HG03521 (cell line): ENCODE data around the gene TBX4.

Experiments
- ATAC-seq: cut with Tn5 transposase; IDR thresholded peaks from one replicate; pipeline ENCODE4 v1.9.1; 2021; ENCODE audit warnings: mild to moderate bottlenecking, moderate library complexity; ENCODE audit not compliant: unreplicated experiment

The TBX4 gene

DNA sequence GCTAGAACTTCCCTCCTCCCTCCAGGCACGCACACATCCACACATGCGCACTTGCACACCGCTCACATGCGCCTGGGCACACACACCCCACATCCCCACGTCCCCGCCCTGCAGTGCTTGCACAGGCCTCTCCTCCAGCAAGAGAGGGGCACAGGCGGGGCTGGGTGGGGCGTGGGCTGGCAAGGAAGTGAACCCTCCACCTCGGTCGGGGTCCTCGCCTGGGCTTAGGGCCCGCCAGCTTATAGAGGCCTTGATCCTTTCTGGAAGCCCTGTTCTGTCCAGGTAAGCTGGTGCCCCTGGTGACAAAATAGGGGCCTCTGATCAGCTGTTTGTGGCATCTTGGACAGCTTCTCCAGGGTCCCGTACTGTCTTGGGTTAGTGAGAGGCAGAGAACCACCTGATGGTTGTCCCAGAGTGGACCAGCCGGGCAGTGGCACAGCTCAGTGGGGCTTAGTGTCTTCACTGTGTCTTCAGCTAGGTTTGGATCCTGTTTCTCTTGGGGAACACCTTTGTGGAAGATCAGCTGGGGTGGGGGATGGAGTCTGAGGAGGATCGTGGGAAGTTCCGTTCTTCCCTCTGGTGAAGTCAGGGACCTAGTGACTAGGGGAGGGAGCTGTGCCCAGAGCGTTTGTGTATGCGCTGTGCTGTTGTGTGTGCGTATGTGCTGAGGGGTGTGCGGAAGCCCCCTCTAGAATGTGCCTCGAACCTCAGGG is 12.1 kb downstream of the TBX4 start:
- no peak for ATAC-seq

DNA sequence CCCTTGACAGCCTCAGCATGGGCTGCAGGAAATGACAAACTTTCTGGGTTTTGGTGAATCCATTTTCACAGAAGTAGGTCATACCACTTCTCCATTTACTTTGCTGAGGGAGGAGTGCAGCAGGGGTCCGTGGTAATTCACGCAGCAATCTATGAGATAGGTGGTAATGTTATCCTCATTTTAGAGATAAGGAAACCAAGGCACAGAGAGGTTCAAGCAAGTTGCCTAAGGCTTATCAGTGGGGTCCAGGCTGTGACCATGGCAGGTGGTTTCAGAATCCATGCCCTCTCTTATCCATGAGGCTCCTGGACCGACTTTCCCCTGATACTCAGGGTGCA is 12.6 kb downstream of the TBX4 start:
- ATAC-seq: no peak

DNA sequence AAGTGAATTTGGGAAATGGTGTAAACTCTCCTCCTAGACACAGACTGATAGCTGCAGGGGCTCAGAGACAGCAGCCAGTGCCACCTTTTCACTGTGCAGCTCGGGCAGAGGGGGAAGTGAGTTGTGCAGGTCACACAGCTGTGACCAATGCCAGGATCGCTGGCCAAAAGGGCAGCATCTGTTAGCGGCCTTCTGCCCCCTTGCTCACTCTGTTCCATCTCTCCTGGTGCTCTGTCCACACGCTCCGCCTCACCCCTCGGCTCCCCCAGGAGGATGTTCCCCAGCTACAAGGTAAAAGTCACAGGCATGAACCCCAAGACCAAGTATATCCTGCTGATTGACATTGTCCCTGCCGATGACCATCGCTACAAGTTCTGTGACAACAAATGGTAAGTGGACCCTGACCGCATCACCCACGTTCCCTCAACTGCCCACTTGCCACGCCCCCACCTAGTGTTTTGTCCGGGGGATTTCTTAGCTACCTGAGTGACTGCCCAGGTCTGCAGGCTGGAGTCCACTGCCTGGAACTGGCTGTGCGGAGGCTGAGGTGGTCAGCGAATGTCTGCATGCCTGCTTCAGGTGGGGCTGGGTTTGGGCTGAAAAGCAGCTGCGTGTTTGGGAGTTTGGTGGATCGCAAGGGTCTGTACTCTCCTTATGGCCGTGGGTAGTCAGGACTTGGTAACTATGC is 13.5 kb downstream of the TBX4 start:
- ATAC-seq: no peak

DNA sequence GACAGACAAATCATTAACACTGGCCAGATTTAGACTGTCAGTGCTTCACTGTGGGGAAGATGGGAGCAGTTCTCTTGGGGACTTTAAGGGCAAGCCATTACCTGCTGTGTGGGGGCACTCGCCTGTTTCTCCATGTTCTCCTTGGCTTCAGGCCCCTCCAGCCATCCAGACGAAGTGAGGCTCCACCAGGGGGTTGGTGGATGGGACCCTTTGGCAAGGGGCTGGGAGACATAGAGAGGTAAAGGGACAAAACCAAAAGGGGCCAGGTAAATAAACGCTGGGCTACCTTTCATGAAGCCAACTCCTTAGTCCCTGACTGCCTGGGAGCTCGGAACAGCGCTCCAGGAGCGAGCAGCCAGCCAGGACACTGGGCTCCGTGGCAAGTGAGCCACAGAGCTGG is 14.0 kb downstream of the TBX4 start:
- no peak for ATAC-seq

DNA sequence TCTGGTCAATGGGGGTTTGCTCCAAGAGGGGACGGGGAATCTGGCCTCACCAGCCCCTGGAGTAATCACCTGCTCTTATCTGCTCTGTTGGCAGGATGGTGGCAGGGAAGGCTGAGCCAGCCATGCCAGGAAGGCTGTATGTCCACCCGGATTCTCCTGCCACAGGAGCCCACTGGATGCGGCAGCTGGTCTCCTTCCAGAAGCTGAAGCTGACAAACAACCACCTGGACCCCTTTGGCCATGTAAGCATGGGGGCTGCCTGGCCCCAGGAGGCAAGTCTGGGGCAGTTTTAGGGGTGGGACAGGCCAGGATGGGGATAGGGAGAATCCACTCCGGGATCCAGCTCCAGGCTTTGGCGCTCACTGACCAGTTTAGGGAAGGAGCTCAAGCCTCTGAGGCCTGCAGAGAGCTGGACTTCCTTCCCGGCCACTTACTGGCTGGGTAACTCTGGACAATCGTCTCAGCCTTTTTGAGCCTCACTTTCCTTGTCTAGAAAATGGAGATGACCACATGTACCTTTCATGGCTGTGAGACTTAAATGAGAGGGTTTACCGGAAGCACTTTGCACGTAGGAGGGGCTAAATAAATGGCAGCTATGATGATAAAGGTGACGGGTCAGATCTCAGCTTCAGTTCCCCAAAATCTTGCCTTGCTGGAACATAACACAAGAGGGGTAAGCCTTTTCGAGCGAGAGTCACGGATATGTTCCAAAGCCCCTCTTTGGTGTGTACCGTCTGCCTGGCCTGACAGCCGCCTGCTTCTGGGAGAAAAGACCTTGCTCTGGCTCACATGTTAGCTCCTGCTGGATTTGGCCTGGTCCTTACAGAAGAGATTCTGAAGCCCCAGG is 15.4 kb downstream of the TBX4 start:
- ATAC-seq: no peak

DNA sequence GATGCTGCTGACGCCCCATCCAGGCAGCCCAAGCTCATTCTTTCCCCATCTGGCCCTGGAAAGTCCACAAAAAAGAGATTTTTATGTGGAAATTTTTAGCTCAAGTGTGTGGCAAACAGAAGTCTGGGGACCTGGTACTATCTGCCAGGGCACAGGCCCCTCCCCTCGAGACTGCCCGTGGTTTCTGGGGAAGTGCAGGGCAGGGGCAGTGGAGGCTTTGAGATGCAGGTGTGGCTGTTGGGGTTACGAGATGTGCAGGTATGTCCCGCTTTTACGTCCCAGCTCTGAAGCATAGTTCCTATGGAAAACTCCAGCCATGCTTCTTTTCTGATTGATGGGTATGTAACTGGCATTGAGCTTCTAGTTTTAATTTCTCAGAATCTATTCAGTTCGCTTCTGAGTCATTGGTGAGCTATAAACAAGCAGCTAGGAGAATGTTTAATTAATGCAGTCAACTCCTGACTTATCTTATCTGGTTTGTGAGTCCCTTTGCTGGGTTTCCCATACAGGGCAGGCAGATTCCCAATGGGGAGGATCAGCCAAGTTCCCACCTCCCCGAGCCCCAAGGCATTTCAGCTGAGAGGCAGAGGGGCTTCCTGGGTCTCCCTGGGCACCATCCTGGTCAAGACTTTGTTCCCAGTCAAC is 16.2 kb downstream of the TBX4 start:
- ATAC-seq: no peak

DNA sequence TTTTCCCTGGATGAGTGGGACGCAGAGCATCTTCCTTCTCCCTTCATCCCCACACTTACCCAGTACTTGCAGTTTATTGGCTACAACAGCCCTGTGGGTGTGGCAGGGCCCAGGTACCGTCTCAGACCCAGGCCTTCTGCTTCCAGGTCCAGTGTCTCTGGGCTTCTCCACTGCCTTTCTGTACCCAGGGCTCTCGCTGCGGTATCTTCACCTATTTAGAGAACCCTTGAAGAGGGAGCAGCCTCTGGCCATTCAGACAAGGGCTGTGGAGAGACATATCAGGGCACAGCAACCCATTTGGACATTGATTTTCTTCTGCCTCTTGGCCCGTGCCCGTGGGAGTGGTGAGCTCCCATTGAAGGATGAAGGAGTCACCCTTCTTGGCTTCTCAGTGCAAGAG is 17.3 kb downstream of the TBX4 start:
- ATAC-seq: no peak

DNA sequence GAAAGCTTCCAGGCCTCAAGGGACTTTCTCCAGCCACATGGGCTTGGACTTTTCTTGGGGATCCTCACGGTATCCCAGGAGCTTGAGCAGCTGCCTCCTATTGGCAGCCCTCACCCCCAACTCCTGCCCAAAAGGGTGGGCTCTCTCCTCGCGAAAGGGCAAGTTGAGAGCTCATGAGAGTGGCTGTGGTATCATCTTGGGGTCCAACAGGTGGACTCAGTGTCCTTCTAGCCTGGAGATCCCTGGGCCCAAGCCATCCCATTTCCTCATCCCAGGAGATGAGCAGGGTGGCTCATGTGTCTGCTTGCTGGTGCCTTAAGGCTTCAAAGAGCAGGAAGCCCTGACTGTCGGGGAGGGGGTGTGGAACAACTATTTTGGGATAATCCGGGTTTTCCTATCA is 17.7 kb downstream of the TBX4 start:
- ATAC-seq: no peak

DNA sequence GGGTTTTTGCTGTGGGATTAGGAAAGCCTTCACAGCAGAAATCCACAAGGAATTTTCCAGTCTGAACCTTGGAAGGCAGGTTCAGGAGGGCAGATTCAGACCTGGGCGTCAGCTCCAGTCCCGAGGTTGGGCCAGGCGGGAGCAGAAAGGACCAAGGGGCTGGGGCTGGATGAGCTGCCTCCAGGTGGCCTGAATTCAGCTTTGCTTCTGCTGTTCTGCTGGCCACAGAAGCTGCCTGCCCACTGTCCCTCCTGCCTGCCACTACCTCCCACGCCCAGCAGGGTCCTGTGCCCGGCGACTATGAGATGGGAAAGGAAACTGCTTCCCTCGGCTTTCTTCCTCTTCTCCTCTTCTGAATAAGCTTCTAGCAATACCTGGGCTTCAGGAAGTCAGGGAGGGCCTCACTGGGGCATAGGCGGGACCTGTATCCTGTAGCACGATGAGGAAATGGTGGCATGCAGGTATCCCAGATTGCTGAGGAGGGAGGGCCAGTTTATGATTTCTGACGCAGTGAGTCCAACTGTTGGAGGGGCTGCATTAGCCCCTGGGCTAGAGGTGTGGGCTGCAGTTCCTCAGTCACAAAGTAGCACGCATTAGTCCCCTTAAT is 18.4 kb downstream of the TBX4 start:
- no peak for ATAC-seq

DNA sequence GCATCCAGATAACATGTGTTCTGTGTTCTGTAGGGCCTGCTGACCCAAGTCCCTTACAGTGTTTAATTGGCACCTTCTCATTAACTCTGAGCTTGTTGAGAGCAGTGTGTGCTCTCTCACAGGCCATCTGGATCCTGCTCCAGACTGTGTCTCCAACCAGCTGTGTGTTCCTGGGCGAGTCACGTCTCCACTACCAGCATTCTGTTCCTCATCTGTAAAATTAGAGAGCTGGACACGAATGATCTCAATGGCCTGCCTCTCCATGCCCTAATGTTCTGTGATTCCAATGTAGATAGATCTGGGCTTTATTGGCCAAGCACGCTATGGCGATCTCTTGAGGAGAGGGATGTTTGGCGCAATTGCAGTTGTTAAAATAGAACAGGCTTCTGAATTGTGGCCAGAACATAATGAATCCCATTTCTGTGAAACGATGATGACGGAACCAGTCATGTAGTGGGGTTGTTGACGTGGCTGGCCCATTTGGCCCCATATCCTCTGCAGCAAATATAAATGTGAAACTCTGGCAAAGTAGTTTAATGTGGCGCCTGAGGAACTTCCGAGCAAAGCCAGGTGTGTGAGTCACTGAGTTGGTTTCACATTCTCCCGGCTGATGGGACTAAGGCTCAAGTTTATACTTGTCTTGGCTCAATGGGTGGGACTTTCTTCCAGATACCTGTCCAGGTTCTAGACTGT is 22.2 kb downstream of the TBX4 start:
- no peak for ATAC-seq

DNA sequence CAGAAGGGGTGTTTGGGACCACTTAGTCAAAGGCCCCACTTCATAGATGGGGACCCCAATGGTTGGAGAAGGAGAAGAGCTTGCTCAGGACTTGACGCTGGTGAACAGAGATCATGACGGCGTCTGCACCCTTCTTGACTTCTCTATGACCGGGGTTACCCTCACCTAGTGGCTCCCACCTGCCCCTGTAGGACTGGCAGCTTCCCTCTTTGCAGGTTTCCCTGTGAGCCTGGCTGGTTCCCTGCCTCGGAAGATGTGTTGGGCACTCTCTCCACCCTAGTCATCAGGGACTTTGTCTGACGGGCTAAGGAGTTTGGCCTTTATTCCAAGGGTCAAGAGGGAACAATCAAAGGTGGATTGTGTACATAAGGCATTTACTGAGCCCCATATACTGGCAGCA is 22.7 kb downstream of the TBX4 start:
- ATAC-seq: no peak

DNA sequence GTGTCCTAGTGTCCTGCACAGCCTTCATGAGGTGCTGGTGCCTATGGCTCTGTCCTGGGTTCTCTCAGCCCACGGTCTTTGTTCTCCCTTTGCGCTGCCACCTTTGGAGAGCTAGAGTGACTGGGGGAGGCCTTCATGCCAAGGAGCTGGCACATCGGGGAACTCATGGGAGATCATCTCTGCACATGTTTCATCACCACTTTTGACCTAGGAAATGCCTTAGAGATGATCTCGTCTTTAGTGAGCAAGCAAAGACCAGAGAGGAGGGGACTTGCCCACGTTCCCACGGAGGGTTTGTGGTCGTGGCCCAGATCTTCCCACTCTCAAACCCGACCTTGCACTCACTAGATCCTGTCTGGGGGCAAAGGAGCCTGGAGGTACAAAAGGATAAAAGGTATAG is 23.5 kb downstream of the TBX4 start:
- no peak for ATAC-seq

DNA sequence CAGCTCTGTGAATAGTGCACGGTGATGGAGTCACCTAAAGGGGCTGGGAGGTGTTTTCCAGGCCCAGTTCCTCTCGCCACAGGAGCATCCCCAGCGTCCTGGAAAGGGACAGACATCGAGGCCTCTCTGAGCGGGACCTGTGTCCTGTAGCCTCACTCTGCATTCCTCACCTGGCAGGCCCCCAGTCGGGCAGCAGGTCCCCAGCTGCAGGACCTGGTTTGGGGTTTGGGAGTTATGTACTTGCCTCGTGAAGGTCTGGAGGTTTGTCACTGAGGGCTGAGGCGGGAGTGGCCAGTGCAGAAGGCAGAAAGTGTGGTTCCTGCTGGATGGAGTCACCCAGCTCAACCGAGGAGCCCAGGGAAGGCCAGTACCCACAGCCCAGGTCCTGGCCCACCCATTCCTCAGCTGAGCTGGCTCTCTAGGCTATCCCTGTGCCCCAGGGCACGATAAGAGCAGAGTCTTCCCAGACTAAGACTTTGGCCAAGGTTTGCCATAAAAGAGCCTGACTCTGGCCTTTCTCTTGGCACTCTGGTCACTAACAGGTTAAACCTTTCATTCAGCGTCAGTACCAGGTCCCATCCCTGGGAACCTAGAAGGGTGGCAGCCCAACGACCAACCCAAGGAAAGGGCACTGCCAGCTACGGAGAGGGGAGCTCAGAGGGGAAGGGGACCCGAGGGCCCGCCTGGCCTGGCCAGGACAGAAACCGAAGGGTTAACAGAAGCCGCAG is 24.4 kb downstream of the TBX4 start:
- ATAC-seq: no peak

DNA sequence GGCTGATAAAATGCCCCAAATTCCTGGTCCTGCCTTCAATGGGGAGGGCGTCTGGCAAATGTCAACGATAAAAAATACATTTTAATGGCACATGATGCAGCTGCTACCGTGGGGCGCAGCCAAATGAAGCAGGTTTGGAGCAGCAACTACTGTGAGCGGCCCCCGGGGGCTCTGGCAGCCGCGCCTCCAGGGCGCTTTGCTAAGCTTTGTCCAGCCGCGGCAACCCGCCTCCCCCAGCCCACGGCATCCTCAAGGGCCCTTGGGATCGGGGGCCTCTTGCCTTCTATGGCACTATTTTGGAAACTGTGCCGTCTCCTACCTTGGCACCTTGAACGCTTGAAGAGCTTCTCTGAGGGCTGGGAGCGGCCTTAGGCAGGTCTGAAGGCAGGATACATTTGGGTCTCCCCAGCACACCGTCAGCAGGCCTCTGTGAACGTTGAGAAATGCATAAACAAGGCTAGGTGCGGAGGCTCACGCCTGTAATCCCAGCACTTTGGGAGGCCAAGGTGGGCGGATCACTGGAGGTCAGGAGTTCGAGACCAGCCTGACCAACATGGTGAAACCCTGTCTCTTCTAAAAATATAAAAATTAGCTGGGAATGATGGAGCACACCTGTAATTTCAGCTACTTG is 25.1 kb downstream of the TBX4 start:
- no peak for ATAC-seq

DNA sequence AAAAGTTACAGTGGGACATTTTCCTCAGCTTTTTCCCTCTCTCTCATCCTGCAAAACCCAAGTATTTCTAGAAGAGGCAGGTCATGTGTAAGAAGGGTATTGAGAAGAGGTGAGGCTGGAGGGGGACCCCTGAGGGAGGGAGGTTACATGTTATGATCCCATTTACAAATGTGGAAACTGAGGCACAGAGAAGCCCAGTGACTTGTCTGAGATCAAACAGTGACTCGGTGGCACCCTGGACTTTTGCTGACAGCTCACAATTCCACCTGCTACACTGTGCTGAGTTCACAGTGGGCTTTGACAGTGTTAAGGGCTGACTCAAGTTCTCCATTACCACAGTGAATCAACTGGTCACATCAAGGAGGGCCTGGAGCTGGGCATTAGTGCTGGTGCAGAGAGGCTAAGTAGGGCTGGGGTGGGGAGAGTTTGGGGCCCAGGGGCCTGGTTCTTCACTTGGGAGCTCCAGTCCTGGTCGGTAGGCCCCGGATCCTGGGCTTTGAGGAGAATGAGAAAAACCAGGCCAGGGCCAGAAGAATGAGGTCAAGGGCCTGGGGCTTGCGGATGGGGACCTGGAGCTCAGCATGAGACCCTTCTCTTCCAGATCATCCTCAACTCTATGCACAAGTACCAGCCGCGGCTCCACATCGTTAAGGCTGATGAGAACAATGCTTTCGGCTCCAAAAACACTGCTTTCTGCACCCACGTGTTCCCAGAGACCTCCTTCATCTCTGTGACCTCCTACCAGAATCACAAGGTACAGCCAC is 26.0 kb downstream of the TBX4 start:
- ATAC-seq: no peak

DNA sequence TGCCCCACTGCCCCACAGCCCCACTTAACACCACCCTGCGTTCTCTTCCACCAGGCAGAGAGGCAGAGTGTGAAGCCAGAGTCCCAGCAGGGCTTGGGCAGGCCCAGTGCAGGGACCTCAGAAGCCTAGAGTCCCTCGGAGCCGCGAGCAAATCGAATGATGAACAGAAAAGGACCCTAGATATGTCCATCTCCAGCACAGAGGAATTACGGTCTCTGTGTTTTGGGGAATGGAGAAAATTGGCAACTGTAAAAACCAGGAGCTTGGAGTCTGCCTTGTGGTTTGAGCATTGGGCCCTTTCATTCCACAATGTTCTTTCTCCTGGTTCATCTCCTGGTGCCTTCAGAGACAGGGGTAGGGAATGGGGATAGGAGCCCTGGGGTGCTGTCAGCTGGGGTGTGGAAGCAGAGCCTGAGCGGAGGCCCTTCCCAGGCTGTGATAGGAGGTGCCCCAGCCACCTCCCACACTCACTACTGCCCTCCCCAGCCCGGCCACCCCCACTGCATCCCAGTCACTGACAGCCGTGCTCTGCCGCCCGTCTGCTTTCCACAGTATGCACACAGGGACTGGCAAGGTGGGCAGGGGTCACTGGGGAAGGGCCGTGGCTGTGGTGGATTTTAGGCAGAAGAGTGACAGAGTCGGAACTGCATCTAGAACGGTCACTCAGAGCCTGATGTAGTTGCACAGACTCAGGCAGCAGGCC is 26.7 kb downstream of the TBX4 start:
- ATAC-seq: no peak

DNA sequence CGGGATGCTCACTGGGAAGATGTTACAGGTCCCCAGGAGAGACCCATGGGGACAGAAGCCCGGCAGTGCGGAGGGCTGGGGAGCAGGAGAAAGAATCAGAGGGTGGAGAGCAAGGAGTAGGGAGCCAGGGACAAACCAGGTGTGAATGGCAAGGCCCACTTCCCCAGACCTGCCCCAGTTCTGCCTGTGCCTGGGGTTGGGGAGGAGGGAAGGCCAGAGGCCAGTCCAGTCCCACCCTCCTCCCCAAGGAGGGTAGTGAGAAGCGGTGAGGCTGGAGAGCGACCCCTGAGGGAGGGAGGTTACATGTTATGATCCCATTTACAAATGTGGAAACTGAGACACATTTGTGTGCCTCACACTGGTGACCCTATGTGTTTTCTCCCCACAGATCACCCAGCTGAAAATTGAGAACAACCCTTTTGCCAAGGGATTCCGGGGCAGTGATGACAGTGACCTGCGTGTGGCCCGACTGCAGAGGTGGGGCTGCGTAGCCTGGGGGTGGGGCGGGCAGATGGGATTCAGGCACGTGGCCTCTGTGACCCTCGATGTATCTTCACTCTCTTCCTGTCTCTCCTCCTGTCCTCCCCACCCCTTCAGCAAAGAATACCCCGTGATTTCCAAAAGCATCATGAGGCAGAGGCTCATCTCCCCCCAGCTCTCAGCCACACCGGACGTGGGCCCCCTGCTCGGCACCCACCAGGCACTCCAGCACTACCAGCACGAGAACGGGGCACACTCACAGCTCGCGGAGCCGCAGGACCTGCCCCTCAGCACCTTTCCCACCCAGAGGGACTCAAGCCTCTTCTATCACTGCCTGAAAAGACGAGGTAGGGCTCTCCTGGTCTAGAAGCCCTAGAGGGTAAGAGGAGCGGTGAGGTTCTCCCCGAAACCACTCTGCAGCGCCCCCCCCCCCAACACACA is 27.5 kb downstream of the TBX4 start:
- ATAC-seq: no peak
